Urinary bladder (tissue), 4 donors: ENCODE measurements around the gene C18orf32. TPM values are rescaled to one million over a fixed set of nuclear protein-coding genes. Genes with fewer than 3 reads are reported as not detected.

Source experiments
- DNase-seq: peaks from one replicate; pipeline ENCODE4 v3.0.0-alpha.2; 2015; ENCODE audit errors: extremely low spot score
- H3K27ac ChIP-seq: one replicate; pipeline ENCODE4 v1.5.1; 2013; ENCODE audit warnings: low read depth, mild to moderate bottlenecking, moderate library complexity
- H3K36me3 ChIP-seq: one replicate; pipeline ENCODE4 v1.6.1; 2013; ENCODE audit warnings: mild to moderate bottlenecking, moderate library complexity; ENCODE audit not compliant: insufficient read depth
- H3K4me1 ChIP-seq: one replicate; pipeline ENCODE4 v1.6.1; 2013; ENCODE audit warnings: mild to moderate bottlenecking, moderate library complexity; ENCODE audit not compliant: insufficient read depth
- H3K4me3 ChIP-seq: one replicate; pipeline ENCODE4 v1.5.1; 2013; ENCODE audit warnings: low read depth, low read length
- WGBS: extraction: QIAGEN DNeasy Blood & Tissue Kit; methylation state at CpG from one replicate; pipeline ENCODE4 v1.1.7; 2013; 5-methylcytosine and 5-hydroxymethylcytosine counted together
- polyA plus RNA-seq: library from polyadenylated mRNA; stranded (reverse); fragments of 200-250 nt; gene quantifications from one replicate; pipeline ENCODE4 v1.2.3, GENCODE V29; 2013
- small RNA-seq: library from RNA; depleted of rRNA; stranded (forward); fragments of <200 nt; gene quantifications from one replicate; pipeline ENCODE3, GENCODE V24; 2014
- total RNA-seq: library from RNA; depleted of rRNA; stranded (reverse); fragments of >200 nt; gene quantifications from one replicate; pipeline ENCODE4 v1.2.3, GENCODE V29; 2014
- donor health status: healthy with polysubstance abuse.
- donor health status: healthy.

Gene C18orf32
- total and polyA plus RNA-seq, 2 donors = 38.3 to 81.5 TPM

GRCh38 chr18:49446481-49446880, 40.6 kb downstream of the C18orf32 start:
- Histone ChIP-seq H3K27ac (no peak overlapping the region), H3K4me1 (no peaks in the 10 kb centered on the region), H3K36me3 (no peaks in the 10 kb centered on the region), H3K4me3 (no peak overlapping the region)
- no peak for DNase-seq
- 56% methylated on average over 5 of the region's 5 CpGs for WGBS

DNA sequence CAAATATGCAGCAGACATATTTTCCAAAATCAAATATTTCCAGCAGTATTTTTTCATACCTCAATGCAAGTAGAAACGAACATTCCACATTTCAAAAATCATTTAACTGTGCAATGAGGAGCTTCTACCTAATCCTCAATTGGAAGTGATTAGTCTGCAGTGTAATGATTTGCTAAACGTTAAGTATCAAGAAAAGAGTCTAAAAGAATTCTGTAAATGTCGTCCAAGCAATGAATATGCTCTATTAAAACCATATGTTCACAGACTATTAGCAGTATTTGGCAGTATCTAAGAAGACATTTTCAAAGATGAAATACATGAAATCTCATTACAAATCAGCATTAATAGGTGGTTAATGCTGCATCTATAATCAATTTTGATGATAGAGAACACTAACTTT, 42.5 kb downstream of the C18orf32 start:
- DNase-seq = no peak
- Histone ChIP-seq H3K4me3 (no peak overlapping the region), H3K36me3 (no peaks in the 10 kb centered on the region), H3K4me1 (no peaks in the 10 kb centered on the region), H3K27ac (no peak overlapping the region)
- 62% methylated on average over 3 of the region's 3 CpGs for WGBS

GRCh38 chr18:49443837-49444236, 43.2 kb downstream of the C18orf32 start:
- no peak for DNase-seq
- WGBS = 92% methylated on average over 2 of the region's 2 CpGs
- H3K4me3 ChIP-seq = no peak overlapping the region
- H3K4me1 ChIP-seq = no peaks in the 10 kb centered on the region
- no peak overlapping the region for H3K27ac ChIP-seq
- no peaks in the 10 kb centered on the region for H3K36me3 ChIP-seq

DNA sequence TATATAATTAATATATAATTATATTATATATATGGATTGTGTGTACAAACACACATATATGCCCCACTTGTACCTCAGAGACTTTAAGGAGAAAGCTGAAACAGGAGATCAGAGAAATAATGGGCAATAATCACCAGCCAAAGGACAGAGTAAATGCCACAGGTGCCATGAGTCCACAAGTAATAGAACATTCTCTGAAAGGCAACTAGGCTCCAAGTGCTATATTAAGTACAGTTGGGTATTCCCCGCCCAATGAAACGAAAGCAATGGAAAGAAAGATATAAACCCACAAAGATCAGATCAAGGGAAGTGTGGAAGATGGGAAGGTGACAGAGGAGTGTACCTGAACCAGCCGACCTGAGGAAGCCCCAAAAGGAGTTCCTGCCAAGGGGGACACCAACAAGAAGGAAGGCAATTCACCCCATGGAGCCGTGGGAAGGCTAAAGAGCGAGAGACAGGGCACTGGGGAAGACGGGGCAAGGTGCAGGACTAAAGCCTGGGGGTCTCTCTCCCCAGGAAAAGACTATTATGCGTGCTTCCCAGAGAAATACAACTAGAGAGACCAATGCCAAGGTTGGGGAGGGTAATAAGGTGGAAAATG, 45.6 kb downstream of the C18orf32 start:
- no peaks in the 10 kb centered on the region for H3K36me3 ChIP-seq
- DNase-seq = no peak
- H3K27ac ChIP-seq = no peak overlapping the region
- 91% methylated on average over 7 of the region's 7 CpGs for WGBS
- no peak overlapping the region for H3K4me3 ChIP-seq
- H3K4me1 ChIP-seq = no peaks in the 10 kb centered on the region

- Histone ChIP-seq H3K27ac (no peak overlapping the region), H3K36me3 (no peaks in the 10 kb centered on the region), H3K4me1 (no peaks in the 10 kb centered on the region), H3K4me3 (no peak overlapping the region)
- DNase-seq = no peak
- WGBS = 80% methylated on average over 1 of the region's 1 CpG
Observed at GRCh38 chr18:49435170-49435569, 51.9 kb downstream of the C18orf32 start.

DNA sequence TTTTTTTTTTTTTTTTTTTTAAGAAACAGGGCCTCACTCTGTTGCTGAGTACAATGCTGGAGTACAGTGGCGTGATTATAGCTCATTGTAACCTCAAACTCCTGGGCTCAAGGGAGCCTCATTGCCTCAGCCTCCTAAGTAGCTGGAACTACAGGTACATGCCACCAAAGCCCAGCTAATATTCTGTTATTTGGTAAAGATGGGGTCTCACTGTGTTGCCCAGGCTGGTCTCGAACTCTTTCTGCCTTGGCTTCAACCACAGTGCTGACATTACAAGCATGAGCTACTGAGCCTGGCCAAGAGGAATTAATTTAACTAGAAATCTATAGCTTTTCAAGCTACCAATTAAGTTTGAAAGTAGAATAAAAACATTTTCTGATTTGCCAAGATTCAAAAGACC, 54.4 kb downstream of the C18orf32 start:
- H3K27ac ChIP-seq = no peak overlapping the region
- no peak for DNase-seq
- H3K4me1 ChIP-seq = no peaks in the 10 kb centered on the region
- no peak overlapping the region for H3K4me3 ChIP-seq
- 100% methylated on average over 2 of the region's 2 CpGs for whole genome bisulfite sequencing
- peaks cover 3% of the 10 kb centered on the region for H3K36me3 ChIP-seq

GRCh38 chr18:49431165-49431962, 55.7 kb downstream of the C18orf32 start:
- Histone ChIP-seq H3K27ac (no peak overlapping the region), H3K36me3 (peaks cover 3% of the 10 kb centered on the region), H3K4me3 (no peak overlapping the region), H3K4me1 (no peaks in the 10 kb centered on the region)
- WGBS = 81% methylated on average over 6 of the region's 6 CpGs
- no peak for DNase-seq

Small RNA genes within 50 kb of the gene (small RNA-seq; reads per million reads assigned to genes)
- gene SNORD58A (not detected), gene SNORD58C (not detected)

Other genes with a start within 250 kb of the C18orf32 start
- 97.1 TPM for gene DYM, start 26.6 kb downstream of the C18orf32 start, total RNA-seq
- 31.6 TPM for gene DYM, start 26.6 kb downstream of the C18orf32 start, polyA plus RNA-seq
- gene RPL17, start 5.2 kb upstream of the C18orf32 start, total RNA-seq = 2,585 TPM
- 2,746 TPM for gene RPL17, start 5.2 kb upstream of the C18orf32 start, polyA plus RNA-seq
- gene LIPG, start 74.8 kb upstream of the C18orf32 start, total RNA-seq = 5.0 TPM
- 0.85 TPM for gene LIPG, start 74.8 kb upstream of the C18orf32 start, polyA plus RNA-seq